ENCODE measurements around the gene GPX1.

DNA sequence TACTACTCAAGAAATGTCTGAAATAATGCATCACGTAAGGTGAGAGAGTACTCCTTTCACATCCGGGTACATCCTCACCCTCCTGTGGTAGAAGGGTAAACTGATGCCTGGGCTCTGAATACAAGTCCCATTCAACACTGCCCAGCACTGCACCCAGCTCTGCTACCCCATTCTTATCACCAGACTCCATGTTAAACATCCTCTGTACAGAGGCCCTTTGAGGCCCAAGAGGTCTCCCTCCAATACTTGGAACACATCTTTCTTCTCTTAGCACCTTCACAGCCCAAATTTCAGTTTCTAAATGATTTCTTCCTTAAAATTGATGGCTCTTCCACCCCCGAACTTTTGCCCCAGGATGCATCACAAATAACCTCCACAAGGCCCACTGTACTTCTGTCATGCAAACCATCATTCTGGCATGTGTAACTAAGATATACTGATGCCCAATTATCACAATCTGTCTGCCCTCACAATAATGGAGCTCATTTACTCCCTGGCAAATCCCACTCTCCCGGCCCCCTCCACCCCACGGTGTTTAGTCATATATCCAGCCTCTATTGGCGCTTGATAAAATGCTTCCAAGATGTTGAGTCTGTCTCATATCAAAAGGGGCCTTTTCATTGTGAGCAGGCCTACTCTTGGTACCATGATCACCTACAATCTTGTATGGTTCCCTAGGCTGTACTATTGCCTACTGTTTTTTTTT lies 12.6 kb upstream of the GPX1 start:
- TF ChIP-seq, protein P1, sequence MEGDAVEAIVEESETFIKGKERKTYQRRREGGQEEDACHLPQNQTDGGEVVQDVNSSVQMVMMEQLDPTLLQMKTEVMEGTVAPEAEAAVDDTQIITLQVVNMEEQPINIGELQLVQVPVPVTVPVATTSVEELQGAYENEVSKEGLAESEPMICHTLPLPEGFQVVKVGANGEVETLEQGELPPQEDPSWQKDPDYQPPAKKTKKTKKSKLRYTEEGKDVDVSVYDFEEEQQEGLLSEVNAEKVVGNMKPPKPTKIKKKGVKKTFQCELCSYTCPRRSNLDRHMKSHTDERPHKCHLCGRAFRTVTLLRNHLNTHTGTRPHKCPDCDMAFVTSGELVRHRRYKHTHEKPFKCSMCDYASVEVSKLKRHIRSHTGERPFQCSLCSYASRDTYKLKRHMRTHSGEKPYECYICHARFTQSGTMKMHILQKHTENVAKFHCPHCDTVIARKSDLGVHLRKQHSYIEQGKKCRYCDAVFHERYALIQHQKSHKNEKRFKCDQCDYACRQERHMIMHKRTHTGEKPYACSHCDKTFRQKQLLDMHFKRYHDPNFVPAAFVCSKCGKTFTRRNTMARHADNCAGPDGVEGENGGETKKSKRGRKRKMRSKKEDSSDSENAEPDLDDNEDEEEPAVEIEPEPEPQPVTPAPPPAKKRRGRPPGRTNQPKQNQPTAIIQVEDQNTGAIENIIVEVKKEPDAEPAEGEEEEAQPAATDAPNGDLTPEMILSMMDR (IDR thresholded peaks at IDR 0.05): no peak
- TF ChIP-seq POLR2A (IDR thresholded peaks at IDR 0.05): no peak
